Neuronal stem cell (in vitro differentiated cells): Measurements from ENCODE around the gene MAG.

Experiments used
- DNase-seq: peaks from one replicate; pipeline ENCODE4 v3.0.0-alpha.2; 2013; ENCODE audit warnings: low spot score
- H2AFZ ChIP-seq: one replicate; pipeline ENCODE4 v1.6.1; 2013; ENCODE audit warnings: mild to moderate bottlenecking, low read length, inconsistent platforms
- H2AK5ac ChIP-seq: 2 replicates; pipeline ENCODE4 v1.6.1; 2013; ENCODE audit warnings: low read depth, mild to moderate bottlenecking, inconsistent platforms, low read length, moderate library complexity, mixed read lengths
- H2BK120ac ChIP-seq: 2 replicates; pipeline ENCODE4 v1.6.1; 2013; ENCODE audit warnings: low read depth, mild to moderate bottlenecking, inconsistent platforms, low read length, moderate library complexity, mixed read lengths
- H2BK12ac ChIP-seq: one replicate; pipeline ENCODE4 v1.6.1; 2013; ENCODE audit warnings: low read length, inconsistent platforms
- H2BK15ac ChIP-seq: 2 replicates; pipeline ENCODE4 v1.6.1; 2013; ENCODE audit warnings: mild to moderate bottlenecking, low read length, inconsistent platforms, mixed read lengths
- H2BK5ac ChIP-seq: one replicate; pipeline ENCODE4 v1.6.1; 2013; ENCODE audit warnings: inconsistent platforms, mild to moderate bottlenecking, low read length, moderate library complexity
- H3K14ac ChIP-seq: one replicate; pipeline ENCODE4 v1.6.1; 2013; ENCODE audit warnings: low read length, inconsistent platforms
- H3K18ac ChIP-seq: 2 replicates; pipeline ENCODE4 v1.6.1; 2013; ENCODE audit warnings: low read length, inconsistent platforms
- H3K23ac ChIP-seq: 2 replicates; pipeline ENCODE4 v1.6.1; 2013; ENCODE audit warnings: low read depth, mild to moderate bottlenecking, mixed read lengths, low read length, inconsistent platforms; ENCODE audit not compliant: poor library complexity
- H3K27ac ChIP-seq: replicated peaks from 3 replicates; pipeline ENCODE4 v1.5.1; 2013; ENCODE audit warnings: low read length, inconsistent platforms
- H3K27me3 ChIP-seq, 3 experiments: 2 replicates each; pipeline ENCODE4 v1.6.1; 2013; ENCODE audit warnings: low read length in 3 of 3, mild to moderate bottlenecking in 2 of 3, inconsistent platforms in 1 of 3, low read depth in 1 of 3, mixed read lengths in 1 of 3, moderate library complexity in 1 of 3; ENCODE audit not compliant: control insufficient read depth in 3 of 3, insufficient read depth in 3 of 3
- H3K36me3 ChIP-seq, 2 donors: replicated peaks in 1 of 2; 2 replicates each; pipeline ENCODE4 v1.6.1; 2013; ENCODE audit warnings: low read length in 2 of 2; ENCODE audit not compliant: control insufficient read depth in 2 of 2, insufficient read depth in 2 of 2
- H3K4ac ChIP-seq: 2 replicates; pipeline ENCODE4 v1.6.1; 2013; ENCODE audit warnings: inconsistent platforms, mild to moderate bottlenecking, low read length, moderate library complexity
- H3K4me1 ChIP-seq, 2 donors: 1 replicate in 1 of 2; 2 replicates in 1 of 2; pipeline ENCODE4 v1.6.1; 2013; ENCODE audit warnings: low read length in 2 of 2, low read depth in 1 of 2; ENCODE audit not compliant: control insufficient read depth in 2 of 2, insufficient read depth in 1 of 2
- H3K4me2 ChIP-seq: one replicate; pipeline ENCODE4 v1.6.1; 2013; ENCODE audit warnings: mild to moderate bottlenecking, low read length, inconsistent platforms; ENCODE audit not compliant: insufficient read depth, poor library complexity, severe bottlenecking
- H3K4me3 ChIP-seq, 2 donors: 2 replicates each; pipeline ENCODE4 v1.5.1; 2013; ENCODE audit warnings: low read length in 2 of 2, mild to moderate bottlenecking in 2 of 2, inconsistent platforms in 1 of 2, moderate library complexity in 1 of 2
- H3K79me1 ChIP-seq: one replicate; pipeline ENCODE4 v1.6.1; 2013; ENCODE audit warnings: low read depth, mild to moderate bottlenecking, inconsistent platforms, low read length, moderate library complexity
- H3K9ac ChIP-seq: one replicate; pipeline ENCODE4 v1.6.1; 2013; ENCODE audit warnings: mild to moderate bottlenecking, low read depth, low read length, inconsistent platforms; ENCODE audit not compliant: poor library complexity
- H3K9me3 ChIP-seq, 2 donors: replicated peaks in 1 of 2; 2 replicates each; pipeline versions ENCODE3 to v1.6.1; 2013; ENCODE audit warnings: low read length in 2 of 2, mild to moderate bottlenecking in 2 of 2, inconsistent platforms in 1 of 2, low read depth in 1 of 2, mixed read lengths in 1 of 2, moderate library complexity in 1 of 2; ENCODE audit not compliant: control insufficient read depth in 2 of 2, insufficient read depth in 1 of 2
- H4K8ac ChIP-seq: one replicate; pipeline ENCODE4 v1.6.1; 2013; ENCODE audit warnings: low read depth, mild to moderate bottlenecking, inconsistent platforms, low read length, moderate library complexity
- H4K91ac ChIP-seq: one replicate; pipeline ENCODE4 v1.6.1; 2013; ENCODE audit warnings: low read length, low read depth, mild to moderate bottlenecking, inconsistent platforms; ENCODE audit not compliant: poor library complexity
- WGBS, 2 donors: extraction: QIAGEN DNeasy Blood & Tissue Kit; methylation state at CpG; one replicate each; pipeline ENCODE4 v1.1.7; 2013; ENCODE audit warnings: missing lambda C conversion rate in 2 of 2, mixed read lengths in 1 of 2; ENCODE audit not compliant: insufficient read length in 2 of 2, insufficient replicate concordance in 1 of 2; ENCODE audit errors: extremely low coverage in 2 of 2; 5-methylcytosine and 5-hydroxymethylcytosine counted together

MAG gene

DNA sequence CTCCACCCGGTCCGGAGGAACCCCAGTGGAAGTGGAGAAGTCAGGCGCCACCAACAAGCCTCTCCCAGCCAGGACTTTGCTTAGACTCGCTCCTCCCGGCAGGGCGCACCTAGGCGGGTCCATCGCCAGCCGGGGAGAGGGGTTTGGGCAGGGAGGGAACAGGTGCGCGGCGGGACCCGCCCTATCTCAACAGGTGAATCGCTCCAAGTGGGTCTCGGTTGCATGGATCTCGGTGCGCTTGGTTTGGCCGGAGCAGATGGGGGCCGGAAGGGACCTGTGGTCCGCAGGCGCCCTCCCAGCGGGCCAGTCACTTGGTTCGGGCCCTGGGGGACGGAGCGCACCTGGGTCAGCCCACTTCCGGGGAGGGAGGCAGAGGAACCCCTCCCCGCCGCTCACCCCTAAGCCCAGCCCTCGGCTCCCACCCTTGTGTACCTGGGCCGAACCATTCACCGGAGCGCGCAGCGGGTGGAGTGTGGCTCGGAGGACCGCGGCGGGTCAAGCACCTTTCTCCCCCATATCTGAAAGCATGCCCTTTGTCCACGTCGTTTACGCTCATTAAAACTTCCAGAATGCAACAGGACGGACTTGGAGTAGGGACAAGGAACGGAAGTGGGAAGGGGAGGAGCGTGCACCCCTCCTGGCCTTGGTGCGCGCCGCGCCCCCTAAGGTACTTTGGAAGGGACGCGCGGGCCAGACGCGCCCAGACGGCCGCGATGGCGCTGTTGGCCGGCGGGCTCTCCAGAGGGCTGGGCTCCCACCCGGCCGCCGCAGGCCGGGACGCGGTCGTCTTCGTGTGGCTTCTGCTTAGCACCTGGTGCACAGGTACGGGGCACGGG is 43.4 kb upstream of the MAG start, which contains the start of gene LSR:
TSS of gene LSR (plus strand) at position 693 of the 836 bp plus-strand sequence. CDS start at position 714, 21 bp downstream.
- DNase-seq, result peak; percentile 88
- Histone ChIP-seq H3K18ac (peak within 1 kb of the TSS; percentile 97), H2AK5ac (peak within 1 kb of the TSS; percentile 95), H3K27ac (peak within 1 kb of the TSS; percentile 84), H2BK12ac (no peak within 1 kb of the TSS), H3K4ac (peak within 1 kb of the TSS; percentile 68), H4K8ac (no peak within 1 kb of the TSS), H2BK15ac (peak within 1 kb of the TSS; percentile 25), H3K4me3 (peak within 1 kb of the TSS; percentile 93 to 96), H3K14ac (peak within 1 kb of the TSS; percentile 91), H3K23ac (peak within 1 kb of the TSS; percentile 100), H3K4me2 (peak within 1 kb of the TSS; percentile 72), H3K4me1 (peaks cover 0 to 9% of the 10 kb centered on the region in 2 donors), H3K36me3 (peaks cover 15 to 20% of the 10 kb centered on the region in 2 donors), H4K91ac (no peak within 1 kb of the TSS), H3K9ac (peak within 1 kb of the TSS; percentile 92), H3K27me3 (peaks cover 0 to 33% (median 0%) of the 10 kb centered on the region in 3 experiments), H2AFZ (peak within 1 kb of the TSS; percentile 100), H2BK5ac (peak within 1 kb of the TSS; percentile 84), H3K9me3 (peaks cover 0 to 7% of the 10 kb centered on the region in 2 donors), H2BK120ac (peak within 1 kb of the TSS; percentile 99), H3K79me1 (peaks cover 9% of the 10 kb centered on the region)
- no CpG with 5 or more reads among the region's 69 CpGs for WGBS, 2 donors

- Histone ChIP-seq H3K9me3 (peaks cover 0 to 7% of the 10 kb centered on the region in 2 donors), H3K4me2 (peak overlapping the region; percentile 72), H3K36me3 (peaks cover 17 to 22% of the 10 kb centered on the region in 2 donors), H3K14ac (peak overlapping the region; percentile 91), H3K4ac (peak overlapping the region; percentile 68), H3K18ac (peak overlapping the region; percentile 97), H2AK5ac (peak overlapping the region; percentile 95), H4K8ac (no peak overlapping the region), H3K27ac (peak overlapping the region; percentile 6), H3K4me1 (peaks cover 0 to 9% of the 10 kb centered on the region in 2 donors), H3K4me3 (peak overlapping the region; percentile 93 to 96), H3K79me1 (peaks cover 10% of the 10 kb centered on the region), H2BK15ac (peak overlapping the region; percentile 14), H3K23ac (peak overlapping the region; percentile 100), H2BK5ac (peak overlapping the region; percentile 84), H2AFZ (peak overlapping the region; percentile 100), H2BK120ac (no peak overlapping the region), H3K27me3 (peaks cover 0 to 33% (median 0%) of the 10 kb centered on the region in 3 experiments), H3K9ac (peak overlapping the region; percentile 92), H2BK12ac (no peak overlapping the region), H4K91ac (no peak overlapping the region)
- WGBS, 2 donors, result no CpG with 5 or more reads among the region's 39 CpGs
- DNase-seq, result no peak
Observed at GRCh38 chr19:35249146-35249847, 42.7 kb upstream of the MAG start.

GRCh38 chr19:35249848-35250711 is 41.9 kb upstream of the MAG start:
- Histone ChIP-seq H4K91ac (no peak overlapping the region), H2AK5ac (peak overlapping the region; percentile 59), H3K36me3 (peaks cover 24 to 29% of the 10 kb centered on the region in 2 donors), H3K14ac (no peak overlapping the region), H3K27me3 (peaks cover 0 to 33% (median 0%) of the 10 kb centered on the region in 3 experiments), H2BK5ac (no peak overlapping the region), H3K4me1 (peaks cover 0 to 9% of the 10 kb centered on the region in 2 donors), H3K27ac (no peak overlapping the region), H3K9me3 (peaks cover 0 to 7% of the 10 kb centered on the region in 2 donors), H2BK120ac (no peak overlapping the region), H2AFZ (no peak overlapping the region), H4K8ac (no peak overlapping the region), H3K9ac (peak overlapping the region; percentile 51), H3K79me1 (peaks cover 10% of the 10 kb centered on the region), H3K4me2 (peak overlapping the region; percentile 72), H3K4me3 (peak overlapping the region; percentile 93 to 96), H3K23ac (peak overlapping the region; percentile 82), H3K4ac (no peak overlapping the region), H2BK15ac (no peak overlapping the region), H3K18ac (peak overlapping the region; percentile 25), H2BK12ac (no peak overlapping the region)
- no CpG with 5 or more reads among the region's 34 CpGs for WGBS, 2 donors
- no peak for DNase-seq
